Adrenal gland (tissue), 12 donors: ENCODE data around the gene PTK7. TPM values are rescaled to one million over a fixed set of nuclear protein-coding genes. Genes with fewer than 3 reads are reported as not detected.

ENCODE experiments used
- DNase-seq, 7 donors: peaks; one replicate each; pipeline ENCODE4 v3.0.0-alpha.2; 2019 to 2020
- H3K27ac ChIP-seq, 5 donors: fragments of 200-600 bp; sonication (generic) in 4 of 5; 1 replicate in 3 of 5; 2 replicates in 2 of 5; pipeline versions ENCODE4 v1.5.1 to v1.8.0; 2016 to 2020; ENCODE audit warnings: mild to moderate bottlenecking in 1 of 5
- H3K27me3 ChIP-seq: fragments of 200-600 bp; 2 replicates; pipeline ENCODE4 v1.8.0; 2021
- H3K36me3 ChIP-seq, 2 donors: fragments of 200-600 bp; replicated peaks in 1 of 2; 1 replicate in 1 of 2; 2 replicates in 1 of 2; pipeline versions ENCODE4 v1.5.1 to v1.8.0; 2018 to 2022
- H3K4me1 ChIP-seq, 2 donors: fragments of 200-600 bp; replicated peaks in 1 of 2; 1 replicate in 1 of 2; 2 replicates in 1 of 2; pipeline versions ENCODE4 v1.5.1 to v1.8.0; 2018 to 2021
- H3K4me3 ChIP-seq, 4 donors: fragments of 200-600 bp; sonication (generic) in 3 of 4; one replicate each; pipeline ENCODE4 v1.5.1; 2016 to 2018
- H3K9me3 ChIP-seq, 3 donors: fragments of 200-600 bp; sonication (generic) in 1 of 3; replicated peaks in 1 of 3; 1 replicate in 2 of 3; 2 replicates in 1 of 3; pipeline versions ENCODE4 v1.5.1 to v1.8.0; 2016 to 2021
- CTCF ChIP-seq, 6 experiments: fragments of 450-650 bp in 4 of 6; fragments of 200-600 bp in 2 of 6; sonication (generic) in 1 of 6; IDR thresholded peaks; 1 replicate in 5 of 6; 2 replicates in 1 of 6; pipeline versions ENCODE4 v1.5.1 to v1.8.0; 2016 to 2021; ENCODE audit warnings: antibody characterized with exemption in 6 of 6, mild to moderate bottlenecking in 2 of 6, moderate library complexity in 1 of 6
- POLR2A ChIP-seq, 2 donors: fragments of 450-650 bp; IDR thresholded peaks; one replicate each; pipeline ENCODE4 v1.6.1; 2017; ENCODE audit warnings: antibody characterized with exemption in 2 of 2, mild to moderate bottlenecking in 2 of 2, moderate library complexity in 1 of 2
- whole genome bisulfite sequencing, 4 donors: extraction: QIAGEN DNeasy Blood & Tissue Kit in 2 of 4; methylation state at CpG; one replicate each; pipeline versions ENCODE4 v1.1.5 to v1.1.7; 2013 to 2017; 5-methylcytosine and 5-hydroxymethylcytosine counted together
- intact Hi-C, 2 donors: fragments of 100-400 bp; cut with DNase I; formaldehyde crosslinking; loops; one replicate each; pipeline versions ENCODE4 v1.14.1 to v1.15.0; 2022 to 2023
- polyA plus RNA-seq, 3 donors: library from polyadenylated mRNA; stranded (reverse); fragments of 200-250 nt in 2 of 3; fragments of 350-450 nt in 1 of 3; fragmentation: Illumina TruSeq in 1 of 3; extraction: RNeasy Lipid Tissue Mini Kit (QIAGEN cat#74804) in 1 of 3; gene quantifications; one replicate each; pipeline ENCODE4 v1.2.3, GENCODE V29; 2013 to 2014
- total RNA-seq, 9 donors: library from RNA; depleted of rRNA in 4 of 9; stranded (reverse); fragments of >200 nt in 4 of 9; fragments of 120-200 nt in 1 of 9; fragmentation: NEBNext Ultra II Directional in 1 of 9; extraction: Animal tissue kit (Norgen Biotek cat#: 25700) in 1 of 9; gene quantifications; one replicate each; pipeline versions ENCODE4 v1.1.0 to v1.2.4, GENCODE V29; 2013 to 2023
- donor health status: healthy with polysubstance abuse.
- donor health status: Bipolar disorder and iron deficiency.
- donor health status: DM: yes; HTN: yes; CAD: no.
- donor health status: DM: no; HTN: no; CAD: no.
- donor health status: DM: no; HTN: no; CAD: no.
- donor health status: DM: yes; HTN: yes; CAD: no.

The PTK7 gene
- total and polyA plus RNA-seq, 12 donors, result 2.8 to 16.7 (median 8.2) TPM

GRCh38 chr6:43095939-43096338 lies 19.8 kb downstream of the PTK7 start:
- Histone ChIP-seq H3K36me3 (no peaks in the 10 kb centered on the region), H3K27ac (peak overlapping the region in 1 of 5 donors; percentile 17), H3K4me1 (peaks cover 0 to 7% of the 10 kb centered on the region in 2 donors), H3K27me3 (no peaks in the 10 kb centered on the region), H3K9me3 (no peaks in the 10 kb centered on the region), H3K4me3 (no peak overlapping the region)
- TF ChIP-seq CTCF (IDR thresholded peaks at IDR 0.05), result no peak
- TF ChIP-seq POLR2A (IDR thresholded peaks at IDR 0.05), result no peak
- 66 to 80% (median 72%) methylated on average over 1 to 7 of the region's 7 CpGs for WGBS, 4 donors
- intact Hi-C loops, result no loop called here
- no peak for DNase-seq

GRCh38 chr6:43096451-43097097 lies 20.5 kb downstream of the PTK7 start:
- no peaks in the 10 kb centered on the region for H3K36me3 ChIP-seq
- peak in 2 of 7 donors; percentile 13 to 57 for DNase-seq
- WGBS, 4 donors, result 60 to 68% (median 63%) methylated on average over 7 to 8 of the region's 8 CpGs
- no peak for TF ChIP-seq POLR2A (IDR thresholded peaks at IDR 0.05)
- no peak for TF ChIP-seq CTCF (IDR thresholded peaks at IDR 0.05)
- intact Hi-C loops, result no loop called here
- peak overlapping the region in 2 of 5 donors; percentile 17 to 45 for H3K27ac ChIP-seq
- H3K4me1 ChIP-seq, result peaks cover 0 to 7% of the 10 kb centered on the region in 2 donors
- H3K4me3 ChIP-seq, result no peak overlapping the region
- no peaks in the 10 kb centered on the region for H3K9me3 ChIP-seq
- no peaks in the 10 kb centered on the region for H3K27me3 ChIP-seq

- 42 to 58% (median 50%) methylated on average over 5 of the region's 5 CpGs for WGBS, 4 donors
- DNase-seq, result no peak
- no peak overlapping the region for H3K4me3 ChIP-seq
- no peaks in the 10 kb centered on the region for H3K9me3 ChIP-seq
- H3K4me1 ChIP-seq, result peaks cover 0 to 7% of the 10 kb centered on the region in 2 donors
- no peaks in the 10 kb centered on the region for H3K27me3 ChIP-seq
- intact Hi-C loops, result no loop called here
- no peak overlapping the region for H3K27ac ChIP-seq
- no peaks in the 10 kb centered on the region for H3K36me3 ChIP-seq
- TF ChIP-seq CTCF (IDR thresholded peaks at IDR 0.05) (no peak), POLR2A (IDR thresholded peaks at IDR 0.05) (no peak)
Measured at GRCh38 chr6:43097098-43097489, 21.0 kb downstream of the PTK7 start.

GRCh38 chr6:43097502-43097901 lies 21.4 kb downstream of the PTK7 start:
- intact Hi-C loops, result no loop called here
- peak overlapping the region in 1 of 5 donors; percentile 17 for H3K27ac ChIP-seq

More at GRCh38 chr6:43097502-43097901, 21.4 kb downstream of the PTK7 start:
- Histone ChIP-seq H3K4me1 (peaks cover 0 to 7% of the 10 kb centered on the region in 2 donors), H3K36me3 (no peaks in the 10 kb centered on the region), H3K4me3 (no peak overlapping the region), H3K27me3 (no peaks in the 10 kb centered on the region), H3K9me3 (no peaks in the 10 kb centered on the region)
- DNase-seq, result no peak
- 72 to 91% (median 77%) methylated on average over 4 of the region's 4 CpGs for WGBS, 4 donors
- no peak for TF ChIP-seq POLR2A (IDR thresholded peaks at IDR 0.05)
- TF ChIP-seq CTCF (IDR thresholded peaks at IDR 0.05), result no peak
